BJ (cell line): ENCODE measurements around the gene QRFP. TPM values are rescaled to one million over a fixed set of nuclear protein-coding genes. Genes with fewer than 3 reads are reported as not detected.

Experiments
- CTCF ChIA-PET: fragments of 350-600 bp; formaldehyde crosslinking; extraction: SDS; loops from one replicate; lab custom pipeline; 2021; ENCODE audit warnings: antibody characterized with exemption, inconsistent platforms; lab: Yijun Ruan, JAX
- POLR2A ChIA-PET: fragments of 300-600 bp; sonication (Branson Sonifier 250); formaldehyde crosslinking; extraction: SDS; loops from one replicate; lab custom pipeline; 2021; ENCODE audit warnings: antibody characterized with exemption; lab: Charles Lee
- DNase-seq: peaks from one replicate; pipeline ENCODE4 v3.0.0-alpha.2; 2011; ENCODE audit warnings: low read depth
- H3K27me3 ChIP-seq: 2 replicates; pipeline ENCODE4 v1.6.0; 2011; ENCODE audit warnings: low read length; ENCODE audit not compliant: control insufficient read depth, insufficient read depth
- H3K36me3 ChIP-seq: 2 replicates; pipeline ENCODE4 v1.5.1; 2011; ENCODE audit warnings: low read length; ENCODE audit not compliant: control insufficient read depth, insufficient read depth
- H3K4me3 ChIP-seq: 2 replicates; pipeline ENCODE4 v1.5.1; 2011; ENCODE audit warnings: low read depth, mild to moderate bottlenecking, control low read depth, low read length
- CTCF ChIP-seq: IDR thresholded peaks from 2 replicates; pipeline ENCODE4 v1.5.1; 2011; ENCODE audit warnings: low read depth, mild to moderate bottlenecking, control low read depth, inconsistent platforms, low read length, moderate library complexity; ENCODE audit not compliant: insufficient read depth
- polyA plus RNA-seq: library from polyadenylated mRNA; depleted of rRNA; stranded (reverse); fragments of >200 nt; gene quantifications from 2 replicates; pipeline ENCODE4 v1.2.3, GENCODE V29; 2011

The QRFP gene
- polyA plus RNA-seq, 1 experiment = not detected

GRCh38 chr9:130872508-130872907, 24.1 kb downstream of the QRFP start:
- peaks cover 35% of the 10 kb centered on the region for H3K36me3 ChIP-seq
- H3K27me3 ChIP-seq = no peaks in the 10 kb centered on the region
- no peak for DNase-seq
- no peak for TF ChIP-seq CTCF
- H3K4me3 ChIP-seq = no peak overlapping the region
- POLR2A ChIA-PET = no interaction called here
- CTCF ChIA-PET = interaction anchor here (1.3 kb wide), 1 partner anchor 18 kb away, joined by 4 read pairs; no protein-coding TSS in a partner anchor

DNA sequence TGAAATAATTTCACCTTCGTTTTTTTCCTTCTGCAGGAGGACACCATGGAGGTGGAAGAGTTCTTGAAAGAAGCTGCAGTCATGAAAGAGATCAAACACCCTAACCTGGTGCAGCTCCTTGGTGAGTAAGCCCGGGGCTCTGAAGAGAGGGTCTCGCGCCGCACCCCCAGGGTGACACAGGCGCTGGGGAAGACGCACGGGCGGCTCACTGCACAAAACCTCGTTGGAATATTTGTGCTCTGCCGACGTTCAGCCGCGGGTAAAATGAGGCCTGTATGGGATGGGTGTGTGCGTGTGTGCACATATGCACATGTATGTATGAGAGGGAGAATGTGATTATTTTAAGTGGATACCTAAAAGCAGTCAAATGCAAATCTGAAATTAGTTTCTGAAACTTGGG, 24.5 kb downstream of the QRFP start:
- DNase-seq = no peak
- Histone ChIP-seq H3K36me3 (peaks cover 34% of the 10 kb centered on the region), H3K27me3 (no peaks in the 10 kb centered on the region), H3K4me3 (no peak overlapping the region)
- no peak for TF ChIP-seq CTCF
- ChIA-PET CTCF (interaction anchor here (0.8 to 3.3 kb wide), 5 partner anchors 17 to 174 kb away, joined by 3 to 27 read pairs (median 4); no protein-coding TSS in a partner anchor), POLR2A (no interaction called here)

GRCh38 chr9:130871395-130872062, 25.1 kb downstream of the QRFP start:
- Histone ChIP-seq H3K27me3 (no peaks in the 10 kb centered on the region), H3K4me3 (no peak overlapping the region), H3K36me3 (peaks cover 34% of the 10 kb centered on the region)
- POLR2A ChIA-PET = no interaction called here
- no peak for DNase-seq
- TF ChIP-seq CTCF = no peak
- CTCF ChIA-PET = interaction anchor here (0.8 to 3.3 kb wide), 6 partner anchors 11 to 174 kb away, joined by 3 to 27 read pairs (median 4); no protein-coding TSS in a partner anchor

DNA sequence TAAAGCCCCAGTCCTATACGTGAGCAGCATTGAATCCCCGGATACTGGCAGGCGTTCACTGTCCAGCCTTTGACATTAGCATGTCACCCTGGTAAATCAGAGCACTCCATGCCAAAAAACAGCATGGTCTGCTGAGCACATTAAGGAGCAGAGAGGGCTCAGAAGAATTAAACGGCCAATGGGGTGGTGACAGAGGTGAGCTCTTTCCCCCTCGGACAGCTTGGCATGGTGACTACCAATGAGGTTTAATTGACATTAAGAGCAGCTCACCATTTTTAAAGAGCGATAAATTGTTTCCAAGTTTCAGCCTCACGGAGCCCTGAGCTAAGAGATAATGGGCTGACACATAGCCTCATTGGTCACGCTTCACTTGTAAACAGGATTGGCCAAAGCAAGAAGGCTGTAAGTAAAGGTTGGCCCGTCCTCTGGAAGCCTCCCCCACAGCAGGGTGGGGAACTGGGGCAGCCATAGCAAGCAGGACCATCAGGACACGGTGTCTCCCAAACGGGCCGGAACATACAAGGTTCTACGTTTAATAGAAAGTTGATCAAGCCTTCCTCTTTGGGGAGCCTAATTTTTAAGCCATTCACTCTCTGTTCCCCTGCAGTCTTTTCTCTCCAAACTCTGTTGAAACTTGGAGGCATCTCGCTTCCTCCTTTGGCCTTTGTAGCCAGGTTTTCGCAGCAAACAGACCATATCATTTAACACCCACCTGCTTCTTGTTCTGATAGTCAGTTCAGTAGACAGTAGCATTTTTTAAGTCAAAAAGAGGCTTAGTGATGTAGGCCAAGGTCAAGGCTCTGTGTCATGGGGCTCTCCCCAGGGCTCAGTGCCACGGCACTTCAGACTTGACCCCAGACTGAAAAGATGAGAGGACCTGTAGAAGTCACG, 25.9 kb downstream of the QRFP start:
- Histone ChIP-seq H3K27me3 (no peaks in the 10 kb centered on the region), H3K36me3 (peaks cover 34% of the 10 kb centered on the region), H3K4me3 (no peak overlapping the region)
- ChIA-PET POLR2A (no interaction called here), CTCF (interaction anchor here (0.8 to 10.9 kb wide), 27 partner anchors 9 to 182 kb away, joined by 3 to 251 read pairs (median 4); partner anchors contain the start of gene FIBCD1)
- TF ChIP-seq CTCF = no peak
- DNase-seq = no peak

DNA sequence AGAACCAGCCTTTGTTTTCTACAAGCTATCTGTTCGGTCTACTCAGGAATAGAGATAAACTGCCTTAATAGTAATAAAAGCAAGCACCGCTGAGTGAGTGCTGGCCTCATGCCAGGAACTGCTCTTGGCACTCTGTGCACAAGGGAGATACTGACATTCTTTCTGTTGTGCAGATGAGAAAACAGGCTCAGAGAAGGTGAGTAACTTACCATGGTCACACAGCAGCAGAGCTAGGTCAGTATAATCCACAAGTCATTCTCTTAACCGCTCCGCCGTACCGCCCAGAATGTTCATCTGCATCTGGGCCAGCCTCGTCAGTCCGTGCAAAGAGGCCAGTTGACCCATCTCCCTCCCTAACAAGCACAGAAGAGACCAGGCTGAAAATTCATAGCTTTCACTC, 27.4 kb downstream of the QRFP start:
- Histone ChIP-seq H3K4me3 (no peak overlapping the region), H3K36me3 (peaks cover 33% of the 10 kb centered on the region), H3K27me3 (no peaks in the 10 kb centered on the region)
- CTCF ChIA-PET = interaction anchor here (0.7 to 10.9 kb wide), 32 partner anchors 11 to 189 kb away, joined by 3 to 251 read pairs (median 4); partner anchors contain the start of gene FIBCD1
- no peak for DNase-seq
- POLR2A ChIA-PET = no interaction called here
- no peak for TF ChIP-seq CTCF
